Astrocyte of the spinal cord (primary cell): ENCODE data around the gene MDFIC.

Experiments used
- DNase-seq: peaks from one replicate; pipeline ENCODE4 v3.0.0; 2011; ENCODE audit warnings: low read depth, low spot score
- H3K4me3 ChIP-seq: 2 replicates; pipeline ENCODE4 v1.5.1; 2011; ENCODE audit warnings: low read depth, mild to moderate bottlenecking, low read length, moderate library complexity
- CTCF ChIP-seq: IDR thresholded peaks from 2 replicates; pipeline ENCODE4 v1.5.1; 2012; ENCODE audit warnings: low read depth, mild to moderate bottlenecking, low read length, inconsistent platforms
- in situ Hi-C: cut with HindIII; loops from 2 replicates; pipeline ENCODE4 v1.10.0; 2017; ENCODE audit warnings: low sequenced_read_pairs

MDFIC gene

GRCh38 chr7:115032715-115033703, 111.1 kb downstream of the MDFIC start:
- no peak for DNase-seq
- TF ChIP-seq CTCF: no peak
- in situ Hi-C loops: no loop called here
- no peak overlapping the region for H3K4me3 ChIP-seq

GRCh38 chr7:115033917-115034459, 112.1 kb downstream of the MDFIC start:
- DNase-seq: no peak
- TF ChIP-seq CTCF: no peak
- in situ Hi-C loops: no loop called here
- no peak overlapping the region for H3K4me3 ChIP-seq

GRCh38 chr7:115034515-115034914, 112.6 kb downstream of the MDFIC start:
- in situ Hi-C loops: no loop called here
- no peak for DNase-seq
- no peak overlapping the region for H3K4me3 ChIP-seq
- TF ChIP-seq CTCF: no peak

- no peak for DNase-seq
- H3K4me3 ChIP-seq: no peak overlapping the region
- TF ChIP-seq CTCF: no peak
- in situ Hi-C loops: no loop called here
Measured at GRCh38 chr7:115037128-115037802, 115.4 kb downstream of the MDFIC start.

GRCh38 chr7:115038158-115038557, 116.3 kb downstream of the MDFIC start:
- in situ Hi-C loops: no loop called here
- DNase-seq: no peak
- no peak for TF ChIP-seq CTCF
- H3K4me3 ChIP-seq: no peak overlapping the region

- TF ChIP-seq CTCF: no peak
- H3K4me3 ChIP-seq: no peak overlapping the region
- in situ Hi-C loops: no loop called here
- DNase-seq: no peak
Measured at GRCh38 chr7:115040057-115040456, 118.2 kb downstream of the MDFIC start.
